ENCODE results near the gene CNNM3. TPM values are rescaled to one million over a fixed set of nuclear protein-coding genes. Genes with fewer than 3 reads are reported as not detected.

The CNNM3 gene
- total and polyA plus RNA-seq, 4 donors: 7.2 to 31.4 (median 14.6) TPM

DNA sequence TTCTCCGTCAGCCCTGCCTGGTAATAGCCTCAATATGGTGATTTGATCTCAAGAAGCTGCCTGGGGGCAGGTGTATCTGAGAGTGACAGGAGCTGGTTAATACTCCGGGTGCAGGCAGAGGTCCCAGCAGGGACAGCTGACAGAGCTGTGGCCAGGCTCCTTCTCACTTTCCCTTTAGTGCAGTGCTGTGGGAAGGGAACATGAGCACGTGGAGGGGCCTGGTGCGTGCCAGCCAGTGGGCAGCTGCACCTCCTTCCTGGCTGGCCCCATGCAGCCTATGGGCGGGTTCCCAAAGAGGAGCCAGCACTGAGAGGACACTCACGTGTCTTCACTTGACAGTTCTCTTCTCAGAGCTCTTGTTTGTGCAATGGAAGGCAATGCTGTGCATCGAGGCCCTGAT is 46.3 kb upstream of the CNNM3 start:
- Histone ChIP-seq H3K36me3 (ENCODE audit: control insufficient read depth in 4 of 4, insufficient read depth in 4 of 4, low read length in 4 of 4) (no peaks in the 10 kb centered on the region), H3K4me1 (ENCODE audit: control insufficient read depth in 5 of 5, insufficient read depth in 5 of 5, low read length in 5 of 5) (peaks cover 0 to 12% (median 0%) of the 10 kb centered on the region in 5 donors), H3K9ac (ENCODE audit: insufficient read depth in 1 of 2, low read length in 2 of 2) (no peak overlapping the region), H3K27ac (ENCODE audit: low read depth in 1 of 2, low read length in 1 of 2) (no peak overlapping the region), H3K9me3 (ENCODE audit: control insufficient read depth in 4 of 4, insufficient read depth in 3 of 4, low read length in 3 of 4) (no peaks in the 10 kb centered on the region), H3K27me3 (ENCODE audit: control insufficient read depth in 3 of 3, insufficient read depth in 3 of 3, low read length in 2 of 3) (no peaks in the 10 kb centered on the region), H3K4me3 (no peak overlapping the region)
- DNase-seq (no peak), ATAC-seq (ENCODE audit: insufficient read depth, low FRiP score) (no peak)
- WGBS, 2 donors: 48 to 51% methylated on average over 7 of the region's 7 CpGs
- TF ChIP-seq, protein P1, sequence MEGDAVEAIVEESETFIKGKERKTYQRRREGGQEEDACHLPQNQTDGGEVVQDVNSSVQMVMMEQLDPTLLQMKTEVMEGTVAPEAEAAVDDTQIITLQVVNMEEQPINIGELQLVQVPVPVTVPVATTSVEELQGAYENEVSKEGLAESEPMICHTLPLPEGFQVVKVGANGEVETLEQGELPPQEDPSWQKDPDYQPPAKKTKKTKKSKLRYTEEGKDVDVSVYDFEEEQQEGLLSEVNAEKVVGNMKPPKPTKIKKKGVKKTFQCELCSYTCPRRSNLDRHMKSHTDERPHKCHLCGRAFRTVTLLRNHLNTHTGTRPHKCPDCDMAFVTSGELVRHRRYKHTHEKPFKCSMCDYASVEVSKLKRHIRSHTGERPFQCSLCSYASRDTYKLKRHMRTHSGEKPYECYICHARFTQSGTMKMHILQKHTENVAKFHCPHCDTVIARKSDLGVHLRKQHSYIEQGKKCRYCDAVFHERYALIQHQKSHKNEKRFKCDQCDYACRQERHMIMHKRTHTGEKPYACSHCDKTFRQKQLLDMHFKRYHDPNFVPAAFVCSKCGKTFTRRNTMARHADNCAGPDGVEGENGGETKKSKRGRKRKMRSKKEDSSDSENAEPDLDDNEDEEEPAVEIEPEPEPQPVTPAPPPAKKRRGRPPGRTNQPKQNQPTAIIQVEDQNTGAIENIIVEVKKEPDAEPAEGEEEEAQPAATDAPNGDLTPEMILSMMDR (IDR thresholded peaks at IDR 0.05; ENCODE audit: control extremely low read depth, extremely low read depth): no peak

DNA sequence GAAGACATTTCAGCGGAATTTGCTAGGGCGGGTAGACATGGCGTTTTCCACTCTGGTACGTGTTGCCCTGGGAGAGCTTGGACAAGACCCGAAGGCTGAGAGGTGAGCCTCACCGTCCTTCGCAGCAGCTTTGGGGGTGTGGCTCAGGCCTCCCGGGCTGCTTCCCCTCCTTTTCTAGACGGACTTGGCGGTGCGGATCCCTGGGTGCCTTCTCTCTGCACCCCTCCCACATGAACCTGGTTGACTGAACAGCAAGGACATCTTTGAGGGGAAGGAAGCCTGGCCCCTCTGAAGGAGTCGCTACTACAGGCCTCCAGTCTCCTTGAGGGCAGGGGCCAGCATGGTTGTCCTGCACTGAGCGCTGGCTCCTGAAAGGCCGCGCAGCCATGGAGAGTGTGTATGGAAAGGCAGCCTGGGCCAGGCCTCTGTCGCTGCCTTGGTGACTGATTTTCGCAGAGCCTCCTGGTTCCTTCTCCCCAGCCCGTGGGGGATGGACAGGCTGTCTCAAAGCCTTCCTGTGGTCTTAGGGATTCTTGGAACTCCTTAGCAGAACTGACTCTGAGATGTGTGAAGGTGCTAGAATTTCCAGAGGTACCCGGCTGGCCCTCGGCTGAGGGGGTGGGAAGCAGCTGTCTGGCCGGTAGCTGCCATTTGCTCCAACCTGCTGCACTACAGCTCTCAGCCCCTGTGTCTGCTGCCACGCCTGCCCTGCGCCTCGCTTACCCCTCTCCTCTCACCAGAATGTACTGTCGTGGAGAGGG is 45.4 kb upstream of the CNNM3 start:
- DNase-seq (no peak), ATAC-seq (ENCODE audit: insufficient read depth, low FRiP score) (no peak)
- H3K36me3 ChIP-seq (ENCODE audit: control insufficient read depth in 4 of 4, insufficient read depth in 4 of 4, low read length in 4 of 4): no peaks in the 10 kb centered on the region
- H3K4me3 ChIP-seq: no peak overlapping the region
- peak overlapping the region in 1 of 2 donors; percentile 44 for H3K27ac ChIP-seq (ENCODE audit: low read depth in 1 of 2, low read length in 1 of 2)
- no peaks in the 10 kb centered on the region for H3K27me3 ChIP-seq (ENCODE audit: control insufficient read depth in 3 of 3, insufficient read depth in 3 of 3, low read length in 2 of 3)
- peaks cover 0 to 12% (median 0%) of the 10 kb centered on the region in 5 donors for H3K4me1 ChIP-seq (ENCODE audit: control insufficient read depth in 5 of 5, insufficient read depth in 5 of 5, low read length in 5 of 5)
- 87% methylated on average over 25 of the region's 25 CpGs for WGBS, 2 donors
- no peak overlapping the region for H3K9ac ChIP-seq (ENCODE audit: insufficient read depth in 1 of 2, low read length in 2 of 2)
- TF ChIP-seq, protein P1 (IDR thresholded peaks at IDR 0.05; ENCODE audit: control extremely low read depth, extremely low read depth): no peak
- no peaks in the 10 kb centered on the region for H3K9me3 ChIP-seq (ENCODE audit: control insufficient read depth in 4 of 4, insufficient read depth in 3 of 4, low read length in 3 of 4)

DNA sequence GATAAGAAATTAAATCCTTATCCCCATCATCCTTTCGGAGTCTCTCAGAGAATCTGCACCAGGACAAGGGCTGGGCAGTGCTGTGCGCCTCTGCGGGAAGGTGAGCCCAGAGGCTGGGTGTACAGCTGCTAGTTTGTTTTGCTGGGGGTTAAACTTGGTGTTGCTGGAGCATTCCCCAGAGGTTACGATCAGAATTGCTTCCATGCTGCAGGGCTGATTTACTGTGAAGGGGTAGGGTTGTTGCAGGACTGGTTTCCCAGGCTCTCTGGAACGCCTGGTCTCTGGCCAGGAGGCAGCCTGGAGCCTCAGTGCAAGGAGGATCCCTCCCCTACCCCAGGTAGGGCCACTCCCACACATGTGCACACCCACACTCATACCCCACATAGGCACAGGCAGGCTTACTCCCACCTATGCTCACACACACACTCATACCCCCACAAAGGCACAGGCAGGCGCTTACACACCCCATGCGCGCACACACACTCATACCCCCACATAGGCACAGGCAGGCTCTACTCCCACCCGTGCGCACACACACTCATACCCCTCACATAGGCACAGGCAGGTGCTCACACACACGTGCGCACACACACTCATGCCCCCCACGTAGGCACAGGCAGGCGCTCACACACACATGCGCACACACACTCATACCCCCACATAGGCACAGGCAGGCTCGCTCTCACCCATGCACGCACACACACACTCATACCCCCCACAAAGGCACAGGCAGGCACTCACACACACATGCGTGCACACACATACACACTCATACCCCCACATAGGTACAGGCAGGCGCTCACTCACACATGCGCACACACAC is 44.1 kb upstream of the CNNM3 start:
- 87 to 91% methylated on average over 20 of the region's 20 CpGs for WGBS, 2 donors
- ATAC-seq (ENCODE audit: insufficient read depth, low FRiP score) (no peak), DNase-seq (peak; percentile 59 to 79 (median 75))
- H3K9me3 ChIP-seq (ENCODE audit: control insufficient read depth in 4 of 4, insufficient read depth in 3 of 4, low read length in 3 of 4): no peaks in the 10 kb centered on the region
- H3K9ac ChIP-seq (ENCODE audit: insufficient read depth in 1 of 2, low read length in 2 of 2): no peak overlapping the region
- peak overlapping the region in 1 of 2 donors; percentile 27 for H3K27ac ChIP-seq (ENCODE audit: low read depth in 1 of 2, low read length in 1 of 2)
- no peaks in the 10 kb centered on the region for H3K36me3 ChIP-seq (ENCODE audit: control insufficient read depth in 4 of 4, insufficient read depth in 4 of 4, low read length in 4 of 4)
- H3K4me1 ChIP-seq (ENCODE audit: control insufficient read depth in 5 of 5, insufficient read depth in 5 of 5, low read length in 5 of 5): peaks cover 0 to 12% (median 0%) of the 10 kb centered on the region in 5 donors
- TF ChIP-seq, protein P1 (IDR thresholded peaks at IDR 0.05; ENCODE audit: control extremely low read depth, extremely low read depth): no peak
- H3K4me3 ChIP-seq: no peak overlapping the region
- no peaks in the 10 kb centered on the region for H3K27me3 ChIP-seq (ENCODE audit: control insufficient read depth in 3 of 3, insufficient read depth in 3 of 3, low read length in 2 of 3)

All from lung (tissue), 12 donors.